GM18909 (cell line): ENCODE data around the gene ING3.

Experiments
- ATAC-seq: cut with Tn5 transposase; IDR thresholded peaks from one replicate; pipeline ENCODE4 v1.9.1; 2021; ENCODE audit warnings: mild to moderate bottlenecking; ENCODE audit not compliant: unreplicated experiment, poor library complexity

Gene ING3

GRCh38 chr7:121020989-121021969, 70.7 kb downstream of the ING3 start:
- no peak for ATAC-seq

- no peak for ATAC-seq
These were observed 72.6 kb downstream of the ING3 start for GRCh38 chr7:121023194-121023593.

GRCh38 chr7:121023683-121024511, 73.3 kb downstream of the ING3 start:
- no peak for ATAC-seq

GRCh38 chr7:121024611-121025010, 74.0 kb downstream of the ING3 start:
- ATAC-seq, result no peak

- no peak for ATAC-seq
These were observed 75.6 kb downstream of the ING3 start for GRCh38 chr7:121026159-121026558.

GRCh38 chr7:121026577-121027111, 76.1 kb downstream of the ING3 start:
- ATAC-seq, result no peak
